ENCODE measurements around the gene ZNF177.

GRCh38 chr19:9353011-9353410 is 9.8 kb upstream of the ZNF177 start:
- TF ChIP-seq, protein P1, sequence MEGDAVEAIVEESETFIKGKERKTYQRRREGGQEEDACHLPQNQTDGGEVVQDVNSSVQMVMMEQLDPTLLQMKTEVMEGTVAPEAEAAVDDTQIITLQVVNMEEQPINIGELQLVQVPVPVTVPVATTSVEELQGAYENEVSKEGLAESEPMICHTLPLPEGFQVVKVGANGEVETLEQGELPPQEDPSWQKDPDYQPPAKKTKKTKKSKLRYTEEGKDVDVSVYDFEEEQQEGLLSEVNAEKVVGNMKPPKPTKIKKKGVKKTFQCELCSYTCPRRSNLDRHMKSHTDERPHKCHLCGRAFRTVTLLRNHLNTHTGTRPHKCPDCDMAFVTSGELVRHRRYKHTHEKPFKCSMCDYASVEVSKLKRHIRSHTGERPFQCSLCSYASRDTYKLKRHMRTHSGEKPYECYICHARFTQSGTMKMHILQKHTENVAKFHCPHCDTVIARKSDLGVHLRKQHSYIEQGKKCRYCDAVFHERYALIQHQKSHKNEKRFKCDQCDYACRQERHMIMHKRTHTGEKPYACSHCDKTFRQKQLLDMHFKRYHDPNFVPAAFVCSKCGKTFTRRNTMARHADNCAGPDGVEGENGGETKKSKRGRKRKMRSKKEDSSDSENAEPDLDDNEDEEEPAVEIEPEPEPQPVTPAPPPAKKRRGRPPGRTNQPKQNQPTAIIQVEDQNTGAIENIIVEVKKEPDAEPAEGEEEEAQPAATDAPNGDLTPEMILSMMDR (IDR thresholded peaks at IDR 0.05; ENCODE audit: borderline replicate concordance, extremely low read depth, low read length, poor library complexity, severe bottlenecking), result no peak
- no peak for TF ChIP-seq EZH2 (IDR thresholded peaks at IDR 0.05; ENCODE audit: borderline replicate concordance, low read depth, low read length, severe bottlenecking)

All from DND-41 (cell line).